ENCODE data around the gene SMAD7.

Gene SMAD7

DNA sequence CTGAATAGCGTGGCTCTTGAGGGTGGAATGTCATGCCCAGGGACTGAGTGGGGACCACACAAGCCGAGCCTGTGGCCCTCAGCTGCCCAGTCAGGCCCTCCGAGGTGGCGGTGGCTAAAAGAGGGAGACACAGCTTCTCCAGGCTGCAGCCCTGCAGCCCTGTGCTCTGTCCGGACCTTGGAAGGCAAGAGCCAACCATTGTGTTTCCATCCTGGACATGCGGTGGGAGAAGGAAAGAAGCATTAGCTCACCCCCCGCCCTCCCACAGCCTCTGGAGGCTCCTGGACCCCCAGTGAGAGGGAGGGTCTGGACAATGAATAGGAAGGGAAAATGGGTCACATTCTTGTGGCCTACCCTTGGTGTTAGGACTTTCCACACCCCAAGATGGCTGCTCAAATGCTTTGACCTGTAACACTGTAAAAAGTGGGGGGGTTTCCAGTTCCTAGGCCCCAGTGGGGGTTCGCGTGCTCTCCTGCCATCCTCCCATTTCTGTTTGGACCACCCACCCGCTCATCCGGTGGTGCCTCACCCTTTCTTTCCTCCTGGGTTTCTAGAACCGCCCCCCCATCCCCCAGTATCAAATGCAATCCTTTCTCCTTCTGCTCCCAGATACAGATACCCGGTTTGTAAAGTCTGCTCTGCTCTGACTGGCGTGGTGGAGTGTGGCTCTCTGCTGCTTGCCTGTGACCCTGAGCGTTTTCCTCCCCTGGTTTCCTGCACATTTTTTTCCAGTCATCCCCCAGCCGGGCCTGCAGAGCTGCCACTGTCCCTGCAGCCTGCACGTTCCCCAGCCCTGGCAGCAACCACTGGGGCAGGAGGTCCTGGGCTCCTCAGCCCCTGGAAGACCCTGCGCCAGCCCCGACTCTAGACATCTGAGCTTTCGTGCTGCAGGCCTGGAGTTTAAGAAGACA, 36.3 kb upstream of the SMAD7 start:
- DNase-seq: no peak

DNA sequence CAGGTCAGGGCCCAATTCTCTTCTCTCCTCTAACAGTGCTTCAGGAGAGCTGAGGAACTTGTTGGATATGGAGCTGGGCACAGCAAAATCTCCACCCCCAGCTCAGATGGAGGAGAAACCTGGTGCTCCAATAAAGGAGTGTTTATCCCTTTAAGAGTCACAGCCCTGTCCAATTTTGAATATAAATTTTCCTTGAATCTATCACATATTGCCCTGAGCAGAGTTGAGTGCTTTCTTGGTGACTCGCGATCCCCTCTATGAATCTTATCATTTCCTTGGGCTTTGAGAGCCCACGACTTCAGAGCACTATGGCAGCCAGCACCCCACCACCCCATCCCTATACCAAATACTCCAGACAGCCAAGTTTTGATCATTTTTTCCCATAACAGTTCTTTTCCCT, 34.4 kb upstream of the SMAD7 start:
- DNase-seq: no peak

DNA sequence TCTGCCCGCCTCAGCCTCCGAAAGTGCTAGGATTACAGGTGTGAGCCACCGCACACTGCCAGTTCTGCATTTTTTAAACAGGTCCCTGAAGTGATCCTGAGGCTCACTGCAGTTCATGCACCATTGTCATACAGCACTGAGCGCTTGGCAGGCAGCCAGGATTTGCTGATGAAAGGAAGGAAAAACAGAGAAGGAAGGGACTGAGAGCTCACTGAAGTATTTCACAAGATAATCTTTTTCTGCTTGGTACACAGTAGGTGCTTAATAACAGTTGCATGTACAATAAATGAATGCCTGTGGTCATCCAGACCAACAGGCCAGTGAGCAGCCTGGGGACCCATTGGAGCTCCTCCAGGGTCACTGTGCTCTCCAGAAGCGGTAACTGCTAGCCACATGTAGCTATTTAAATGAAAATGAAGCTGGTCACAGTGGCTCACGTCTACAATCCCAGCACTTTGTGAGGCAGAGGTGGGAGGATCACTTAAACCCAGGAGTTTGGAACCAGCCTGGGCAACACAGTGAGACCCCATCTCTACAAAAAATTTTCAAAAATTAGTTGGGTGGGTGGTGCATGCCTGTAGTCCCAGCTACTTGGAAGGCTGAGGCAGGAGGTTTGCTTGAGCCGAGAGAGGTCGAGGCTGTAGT, 33.1 kb upstream of the SMAD7 start:
- DNase-seq: no peak

DNA sequence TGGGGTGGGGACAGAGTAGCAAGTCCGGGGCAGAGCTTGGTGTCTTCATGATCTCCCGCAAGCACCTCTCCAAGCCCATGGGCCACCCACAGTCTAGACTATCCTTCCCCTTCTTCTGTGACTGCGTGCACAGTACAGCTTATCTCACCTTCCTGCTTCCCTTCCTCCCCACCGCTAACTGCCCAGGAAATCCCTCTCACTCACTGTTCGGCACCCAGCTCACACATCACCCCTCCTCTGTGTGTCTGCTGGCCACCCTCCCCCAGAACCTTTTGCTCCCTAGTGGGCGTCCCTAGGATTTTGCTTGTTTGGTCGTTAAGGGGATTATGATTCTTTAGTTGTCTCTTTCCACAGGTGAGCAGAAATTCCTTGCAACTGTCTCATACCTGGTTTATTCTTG, 31.5 kb upstream of the SMAD7 start:
- DNase-seq: no peak

DNA sequence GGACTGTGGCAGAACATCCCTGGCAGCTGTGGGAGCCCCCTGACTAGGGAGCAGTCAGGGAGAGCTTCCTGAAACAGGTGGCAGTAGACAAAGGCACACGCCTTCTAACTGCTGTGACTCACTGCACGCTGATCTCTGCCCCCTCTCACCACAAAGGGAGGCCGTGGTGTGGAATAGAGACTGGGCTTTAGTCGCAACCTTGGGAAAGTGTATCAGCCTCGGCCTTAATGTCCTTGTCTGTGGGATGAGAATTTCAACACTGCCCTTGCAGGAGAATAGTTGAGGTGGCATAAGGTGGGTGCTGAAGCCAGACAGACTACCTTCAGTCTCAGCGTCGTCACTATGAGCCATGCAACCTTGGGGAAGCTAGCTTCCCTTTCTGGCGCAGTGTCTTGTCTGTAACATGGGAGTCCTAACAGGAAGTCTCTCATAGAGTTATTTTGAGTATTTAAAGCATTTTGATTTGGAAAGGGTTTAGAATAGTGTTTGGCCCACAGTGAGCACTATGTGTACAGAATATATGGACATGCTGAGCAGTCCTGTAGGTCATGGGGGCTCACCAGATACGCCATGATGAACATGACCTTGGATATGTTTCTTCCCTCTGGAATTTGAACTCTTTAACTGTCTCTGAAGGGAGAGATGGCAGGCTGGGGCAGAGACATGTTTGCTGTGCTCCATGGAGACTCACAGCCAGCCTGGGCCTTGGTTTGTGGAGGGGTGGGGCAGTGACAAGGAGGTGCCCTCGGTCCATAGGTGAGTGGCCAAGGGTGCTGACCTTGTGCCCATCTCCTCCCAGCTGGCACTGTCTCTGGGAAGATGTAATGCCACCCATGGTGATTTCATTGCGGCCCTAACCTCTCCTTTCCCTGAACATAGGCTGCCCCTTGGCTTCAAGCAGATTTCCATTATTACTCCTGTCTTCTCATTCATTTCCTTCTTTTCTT, 29.5 kb upstream of the SMAD7 start:
- DNase-seq: no peak

DNA sequence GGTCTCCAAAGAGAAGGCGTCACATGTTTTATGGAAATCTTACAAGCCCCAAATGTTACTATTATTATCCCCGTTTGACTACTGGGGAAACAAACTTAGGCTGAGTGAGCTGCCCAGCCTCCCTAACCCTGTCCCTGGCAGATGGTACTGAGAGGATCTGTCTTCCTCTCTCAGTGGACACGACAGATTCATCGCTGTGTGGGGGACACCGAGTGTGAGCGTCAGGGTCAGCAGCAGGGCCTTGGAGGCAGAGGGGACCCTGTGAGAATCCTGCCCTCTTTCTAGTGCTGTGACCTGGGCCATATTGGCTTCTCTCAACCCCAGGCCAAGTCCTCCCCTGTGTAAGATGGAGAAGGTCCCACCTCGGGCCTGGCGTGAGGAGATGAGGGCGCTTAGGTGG, 27.1 kb upstream of the SMAD7 start:
- no peak for DNase-seq

DNA sequence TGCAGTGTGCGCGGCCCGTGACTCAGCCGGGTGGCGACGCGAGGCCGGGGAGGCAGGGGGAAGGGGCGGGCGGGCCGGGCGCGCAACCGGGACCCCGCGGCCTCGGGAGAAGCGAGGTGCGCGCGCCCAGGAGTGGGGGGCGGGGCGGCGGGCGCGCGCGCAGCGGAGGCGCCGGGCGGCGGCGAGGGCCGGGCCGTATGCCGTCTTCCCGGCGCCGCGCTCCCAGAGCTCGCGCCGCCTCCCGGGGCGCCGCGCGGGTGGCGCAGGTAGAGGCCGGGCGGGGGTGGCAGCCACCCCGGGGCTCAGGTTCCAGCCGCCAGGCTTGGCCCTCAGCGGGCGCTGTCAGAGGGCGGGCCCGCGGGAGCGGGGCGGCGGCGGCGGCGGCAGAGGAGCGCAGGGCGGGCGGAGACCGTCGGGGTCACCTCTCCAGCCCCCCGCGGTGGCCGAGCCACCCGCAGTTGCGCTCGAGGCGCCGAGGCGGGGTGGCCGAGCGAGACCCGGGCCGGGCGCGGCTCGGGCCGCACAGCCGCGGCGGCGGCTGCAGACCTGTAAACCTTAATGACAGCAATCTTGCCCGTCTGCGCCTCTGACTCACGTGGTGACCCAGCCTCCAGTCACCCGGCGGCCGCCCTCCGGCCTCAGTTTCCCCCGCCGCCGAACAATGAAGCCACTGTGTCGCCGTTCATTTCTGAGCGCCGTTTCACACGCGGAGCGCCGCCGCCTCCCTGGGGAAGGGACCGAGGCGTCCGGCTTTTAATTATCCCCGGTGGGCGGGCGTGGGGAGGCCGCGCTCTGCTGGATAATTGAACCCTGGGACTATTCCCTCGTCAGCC, 25.3 kb upstream of the SMAD7 start:
- no peak for DNase-seq

DNA sequence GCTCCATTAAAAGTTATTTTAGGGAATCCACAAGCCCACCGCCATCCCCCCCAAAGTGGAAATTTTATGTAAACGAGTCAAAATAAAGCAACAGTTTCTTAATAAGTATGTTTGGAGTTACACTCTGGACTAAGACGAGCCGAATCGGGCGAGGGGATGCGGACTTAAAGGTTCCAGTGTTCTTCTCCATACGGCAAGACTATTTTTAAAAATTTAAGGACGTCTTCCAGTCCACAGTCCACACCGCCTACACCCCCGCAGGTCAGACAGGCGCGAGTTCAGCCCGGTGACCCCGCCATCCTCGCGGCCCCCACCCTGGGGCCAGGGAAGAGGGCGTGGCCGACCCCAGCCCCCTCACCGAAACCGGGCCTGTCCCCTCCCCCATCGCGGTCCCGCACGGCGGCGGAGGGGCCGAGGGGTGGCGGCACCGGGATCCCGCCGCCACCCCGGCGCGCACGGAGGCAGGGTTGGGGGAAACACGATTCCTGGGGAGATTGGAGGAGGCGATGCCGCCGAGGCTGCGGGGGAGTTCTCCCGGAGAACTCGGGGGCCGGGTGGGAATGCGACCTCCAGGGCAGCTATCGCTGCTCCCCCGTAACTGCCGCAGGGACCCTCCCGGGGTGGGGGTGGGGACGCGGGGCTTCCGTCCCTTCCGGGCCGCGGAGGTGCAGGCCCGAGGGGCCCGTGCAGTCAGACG, 24.5 kb upstream of the SMAD7 start:
- no peak for DNase-seq

DNA sequence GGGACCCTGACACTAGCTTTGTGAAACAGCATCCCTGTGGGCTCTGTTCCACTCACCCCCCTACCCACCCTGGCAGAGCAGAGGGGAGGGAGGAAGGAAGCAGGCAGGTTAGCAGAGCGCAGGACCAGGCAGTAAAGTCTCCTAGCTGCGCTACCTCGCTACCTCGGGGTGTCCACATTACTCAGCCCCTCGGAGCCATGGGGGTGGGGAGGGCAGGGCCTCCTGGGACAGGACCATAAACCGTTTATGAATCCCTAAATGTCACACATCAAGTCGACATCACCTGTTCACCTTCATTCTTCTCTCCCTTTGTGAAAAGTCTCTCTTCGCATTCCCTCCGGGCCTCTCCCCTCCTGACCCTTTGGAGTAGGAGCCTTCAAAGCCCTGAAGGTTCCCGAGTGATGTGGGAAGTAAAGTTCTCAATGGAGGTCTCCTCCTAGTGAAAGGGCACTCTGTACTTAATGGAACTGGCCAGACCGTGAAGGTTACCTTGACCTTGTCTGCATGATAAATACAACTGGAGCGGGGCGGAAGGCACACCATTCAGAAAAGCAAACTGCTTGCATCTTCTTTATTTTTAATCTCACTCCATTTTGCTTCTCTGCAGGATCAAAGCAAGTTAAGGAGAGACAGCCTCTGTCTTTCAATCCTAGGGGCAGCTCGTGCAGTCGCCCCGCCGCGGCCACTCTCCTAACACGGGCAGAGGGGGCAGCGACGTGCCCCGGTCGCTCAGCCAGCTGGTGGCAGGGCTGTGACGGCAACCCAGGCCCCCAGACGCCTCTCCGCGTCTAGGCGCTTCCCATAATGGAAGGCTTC, 23.7 kb upstream of the SMAD7 start:
- DNase-seq: no peak

DNA sequence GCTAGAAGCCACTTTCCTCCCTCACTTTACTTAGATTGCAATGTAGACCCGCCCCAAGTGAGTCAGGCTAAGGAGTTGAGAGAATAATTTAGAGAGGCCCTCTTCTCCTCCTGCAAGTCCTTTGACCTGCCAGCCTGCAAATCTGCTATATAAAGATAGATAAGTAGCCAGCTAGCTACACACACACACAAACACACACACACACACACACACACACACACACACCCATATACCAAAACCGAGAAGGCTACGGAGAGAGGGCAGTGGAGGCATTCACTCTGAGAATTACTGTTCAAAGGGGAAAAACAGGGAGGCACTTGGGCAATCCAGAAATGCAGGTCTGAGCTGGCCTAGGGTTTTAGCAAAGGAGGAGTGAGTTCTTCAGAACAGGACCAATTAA, 23.0 kb upstream of the SMAD7 start:
- no peak for DNase-seq

DNA sequence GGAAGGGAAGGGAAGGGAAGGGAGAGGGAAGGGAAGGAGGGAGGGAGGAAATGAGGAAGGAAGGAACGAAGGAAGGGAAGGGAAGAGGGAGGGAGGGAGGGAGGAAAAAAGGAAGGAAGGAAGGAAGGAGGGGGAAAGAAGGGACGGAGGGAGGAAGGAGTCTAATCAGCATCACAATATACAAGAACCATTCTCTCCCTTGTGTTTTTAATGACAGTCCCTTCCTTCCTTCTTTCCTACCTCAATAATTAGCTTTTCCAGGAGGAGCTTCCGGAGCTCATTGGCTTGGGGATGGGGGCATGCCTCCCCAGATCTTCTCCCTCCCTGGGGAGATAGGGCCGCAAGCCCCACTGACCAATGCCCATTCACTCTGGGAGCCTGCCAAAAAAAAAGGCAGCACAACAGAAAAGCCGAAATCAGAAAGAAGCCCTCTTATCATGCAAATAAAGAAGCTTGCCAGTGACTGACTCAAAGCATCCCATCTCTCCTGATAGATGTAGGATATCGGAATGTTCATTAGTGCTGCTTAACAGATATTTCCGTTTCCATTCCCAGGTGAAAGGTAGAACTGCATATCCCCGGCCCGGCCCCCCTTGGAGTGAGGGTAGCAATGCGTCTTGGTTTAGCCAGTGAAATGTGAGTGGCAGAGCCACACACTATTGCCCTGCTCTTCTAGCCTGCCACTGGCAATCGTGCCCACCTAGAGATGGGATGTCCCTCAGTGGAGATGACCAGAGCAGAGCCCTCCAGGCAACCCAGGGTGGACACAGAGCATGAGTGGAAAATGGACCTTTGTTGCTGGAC, 17.8 kb upstream of the SMAD7 start:
- DNase-seq: no peak

DNA sequence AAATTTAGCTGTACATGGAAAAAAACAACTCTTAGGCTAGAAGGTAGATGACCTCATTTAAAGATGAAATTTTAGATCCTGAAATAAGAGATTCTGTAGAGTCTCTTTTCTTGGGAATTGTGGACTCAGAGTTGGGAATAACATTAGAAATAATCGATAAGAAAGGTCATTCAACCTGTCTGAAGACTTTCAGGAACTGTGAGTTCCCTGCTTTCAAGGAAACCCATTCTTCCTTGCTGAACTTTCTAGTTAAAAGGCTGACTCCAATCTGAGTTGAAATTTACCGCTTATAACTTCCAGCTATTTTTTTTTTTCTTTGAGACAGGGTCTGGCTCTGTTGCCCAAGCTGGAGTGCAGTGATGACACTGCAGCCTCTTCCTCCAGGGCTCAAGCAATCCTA, 16.8 kb upstream of the SMAD7 start:
- DNase-seq: no peak

DNA sequence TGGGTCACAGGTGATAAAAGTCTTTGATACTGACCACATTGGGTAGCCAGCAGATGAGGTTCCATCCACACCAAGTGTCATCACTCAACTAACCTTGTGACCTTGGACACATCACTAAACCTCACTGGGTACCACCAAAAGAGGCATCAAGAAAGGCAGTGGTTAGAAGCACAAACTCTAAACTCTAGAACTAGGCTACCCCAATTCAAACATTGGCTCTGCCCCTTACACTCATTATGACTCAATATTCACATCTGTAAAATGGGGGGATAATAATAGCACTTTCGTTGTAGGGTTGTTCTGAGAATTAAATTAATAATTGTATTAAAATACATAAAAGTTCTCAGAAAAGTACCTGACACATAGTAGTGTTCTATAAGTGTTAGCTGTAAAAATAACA, 15.8 kb upstream of the SMAD7 start:
- DNase-seq: no peak

DNA sequence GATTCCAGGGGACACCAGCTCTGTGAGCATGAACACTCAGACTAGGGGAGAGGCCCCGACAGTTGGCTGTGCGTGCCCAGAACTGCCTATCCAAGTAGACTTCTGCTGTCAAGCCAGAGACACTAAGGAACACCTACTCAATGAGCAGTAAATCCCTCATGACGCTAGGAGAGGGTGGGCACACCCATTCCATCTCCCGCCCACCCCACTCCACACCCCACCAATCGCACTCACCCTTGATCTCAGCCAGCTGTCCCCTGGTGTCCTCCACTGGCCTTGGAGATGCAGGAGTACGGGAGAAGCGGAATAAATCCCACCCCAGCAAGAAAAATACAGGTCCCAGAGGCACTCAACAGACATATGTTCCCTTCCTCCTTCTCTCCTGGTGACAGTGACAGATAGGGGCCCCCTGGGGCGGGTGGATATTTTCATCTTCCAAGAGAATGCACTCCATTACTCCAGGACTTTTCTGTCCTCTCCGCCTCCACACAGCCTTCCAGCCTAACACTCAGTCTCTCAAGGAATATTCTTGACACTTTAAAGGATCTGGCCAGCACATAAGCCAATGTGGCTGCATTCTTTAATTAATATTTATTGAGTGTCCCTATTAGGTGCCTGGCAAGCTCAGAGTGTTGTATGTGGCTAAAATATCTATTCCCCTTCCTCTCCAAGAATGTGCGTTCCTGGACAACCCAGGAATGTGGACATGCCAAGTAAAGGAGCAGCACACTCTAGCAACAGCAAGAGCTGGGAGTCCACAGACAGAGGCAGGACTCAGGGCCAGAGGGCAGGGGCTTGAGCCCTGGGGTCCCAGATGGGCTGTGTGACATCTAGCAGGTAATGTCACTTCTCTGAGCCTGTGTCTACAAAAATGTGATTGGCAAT, 13.1 kb upstream of the SMAD7 start:
- DNase-seq: no peak

DNA sequence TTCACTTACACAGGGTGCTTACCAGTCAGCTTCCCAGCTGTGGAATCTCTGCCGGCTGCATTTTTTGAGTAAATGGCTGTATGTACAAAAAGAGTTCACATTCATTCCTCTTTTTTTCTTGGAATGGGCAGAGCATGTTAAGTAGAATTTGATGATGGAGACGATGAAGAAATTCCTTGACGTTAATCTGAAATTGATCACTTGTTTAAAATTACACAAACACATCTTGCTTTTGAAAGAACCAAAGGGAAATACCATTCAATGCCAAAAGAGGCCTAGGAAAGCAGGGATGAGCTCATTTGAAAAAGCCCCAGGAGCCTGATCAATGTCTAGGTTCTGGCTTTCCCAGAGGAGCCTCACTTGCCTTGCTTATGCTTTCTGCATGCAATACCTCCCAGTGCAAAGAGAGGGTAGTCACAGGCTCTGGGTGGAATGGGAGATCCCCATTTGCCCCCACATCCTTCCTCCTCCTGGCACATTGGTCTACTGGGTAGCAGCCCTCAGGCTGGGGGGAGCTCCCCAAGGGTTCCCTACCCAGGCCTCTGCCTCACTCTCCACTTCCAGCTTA, 12.3 kb upstream of the SMAD7 start:
- no peak for DNase-seq

DNA sequence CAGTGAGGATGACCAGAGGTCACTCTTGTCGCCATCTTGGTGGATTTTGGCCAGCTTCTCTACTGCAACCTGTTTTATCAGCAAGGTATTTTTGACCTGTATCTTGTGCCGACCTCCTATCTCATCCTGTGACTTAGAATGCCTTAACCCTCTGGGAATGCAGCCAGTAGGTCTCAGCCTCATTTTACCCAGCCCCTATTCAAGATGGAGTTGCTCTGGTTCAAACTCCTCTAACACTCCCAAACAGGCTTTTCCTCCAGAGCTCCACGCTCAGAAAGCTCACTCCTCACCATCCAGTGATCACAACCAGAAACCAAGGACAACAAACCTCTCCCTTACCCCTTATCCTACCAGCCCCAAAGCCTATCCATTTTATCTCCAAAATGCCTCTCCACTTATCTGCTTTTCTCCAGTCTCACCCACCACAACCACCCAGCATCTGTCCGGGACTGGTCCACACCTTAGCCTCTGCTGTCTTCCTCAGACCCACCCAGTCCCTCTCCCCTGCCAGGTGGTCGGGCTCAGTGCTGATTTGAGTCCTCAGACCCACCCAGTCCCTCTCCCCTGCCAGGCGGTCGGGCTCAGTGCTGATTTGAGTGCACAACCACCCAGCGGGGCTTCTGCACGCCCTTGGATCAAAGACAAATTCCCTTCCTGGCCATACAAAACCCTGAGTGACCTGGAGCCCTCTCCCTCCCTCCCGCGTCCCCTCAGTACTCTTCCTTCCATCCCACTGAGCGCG, 11.7 kb upstream of the SMAD7 start:
- no peak for DNase-seq

DNA sequence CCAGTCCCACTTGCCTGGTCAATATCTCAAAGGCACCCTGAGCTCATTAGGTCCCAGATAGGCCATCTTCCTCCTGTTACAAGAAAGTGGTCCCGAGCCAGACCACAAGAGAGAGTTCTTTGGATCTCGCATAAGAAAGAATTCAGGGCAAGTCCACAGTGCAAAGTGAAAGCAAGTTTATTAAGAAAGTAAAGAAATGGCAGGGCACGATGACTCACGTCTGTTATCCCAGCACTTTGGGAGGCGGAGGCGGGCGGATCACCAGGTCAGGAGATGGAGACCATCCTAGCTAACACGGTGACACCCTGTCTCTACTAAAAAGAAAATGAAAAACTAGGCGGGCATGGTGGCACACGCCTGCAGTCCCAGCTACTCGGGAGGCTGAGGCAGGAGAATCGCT, 10.8 kb upstream of the SMAD7 start:
- DNase-seq: no peak

Data from SW 1271 (cell line).